Uterus (tissue), 4 donors: ENCODE data around the gene REV3L. TPM values are rescaled to one million over a fixed set of nuclear protein-coding genes. Genes with fewer than 3 reads are reported as not detected.
"Not testable (repeated sequence)": the region's sequence is repeated elsewhere in the genome, so short reads cannot be mapped to it uniquely, and the experiment has no call there.

ENCODE experiments used
- DNase-seq, 2 donors: peaks; one replicate each; pipeline ENCODE4 v3.0.0-alpha.2; 2019 to 2020
- H3K27ac ChIP-seq, 2 donors: fragments of 200-600 bp; sonication (generic); 1 replicate in 1 of 2; 2 replicates in 1 of 2; pipeline ENCODE4 v1.5.1; 2016 to 2018
- H3K27me3 ChIP-seq, 2 donors: fragments of 200-600 bp; sonication (generic); one replicate each; pipeline ENCODE4 v1.5.1; 2018 to 2019; ENCODE audit warnings: control low read depth in 1 of 2
- H3K36me3 ChIP-seq, 2 donors: fragments of 200-600 bp; sonication (generic); one replicate each; pipeline ENCODE4 v1.5.1; 2019; ENCODE audit warnings: control low read depth in 1 of 2
- H3K4me1 ChIP-seq, 2 donors: fragments of 200-600 bp; sonication (generic); one replicate each; pipeline ENCODE4 v1.5.1; 2018 to 2019; ENCODE audit warnings: control low read depth in 1 of 2
- H3K4me3 ChIP-seq, 2 donors: fragments of 200-600 bp; sonication (generic); 1 replicate in 1 of 2; 2 replicates in 1 of 2; pipeline ENCODE4 v1.5.1; 2018 to 2019; ENCODE audit warnings: mild to moderate bottlenecking in 1 of 2
- H3K9me3 ChIP-seq, 2 donors: fragments of 200-600 bp; sonication (generic); one replicate each; pipeline ENCODE4 v1.5.1; 2019; ENCODE audit warnings: control low read depth in 1 of 2
- CTCF ChIP-seq, 4 experiments: fragments of 200-600 bp in 2 of 4; fragments of 450-650 bp in 2 of 4; sonication (generic) in 2 of 4; IDR thresholded peaks; one replicate each; pipeline ENCODE4 v1.5.1; 2016 to 2019; ENCODE audit warnings: antibody characterized with exemption in 4 of 4, mild to moderate bottlenecking in 2 of 4, moderate library complexity in 1 of 4
- POLR2A ChIP-seq, 2 donors: fragments of 450-650 bp; IDR thresholded peaks; one replicate each; pipeline ENCODE4 v1.6.1; 2016; ENCODE audit warnings: antibody characterized with exemption in 2 of 2, mild to moderate bottlenecking in 1 of 2, moderate library complexity in 1 of 2
- intact Hi-C: fragments of 100-400 bp; cut with DNase I; formaldehyde crosslinking; loops from one replicate; pipeline ENCODE4 v1.15.1; 2023; ENCODE audit warnings: low total_unique reads
- total RNA-seq, 4 donors: library from RNA; depleted of rRNA in 3 of 4; stranded (reverse); fragments of >200 nt in 3 of 4; gene quantifications; one replicate each; pipeline versions ENCODE4 v1.1.0 to v1.2.4, GENCODE V29; 2014 to 2023
- donor health status: DM: yes; HTN: yes; CAD: no.

The REV3L gene
- total RNA-seq, 4 donors from 2014 or later = 67.9 to 318 (median 127) TPM

- intact Hi-C loops = no loop called here
- Histone ChIP-seq H3K4me3 (no peak overlapping the region), H3K27me3 (no peaks in the 10 kb centered on the region), H3K9me3 (peaks cover 0 to 8% of the 10 kb centered on the region in 2 donors), H3K4me1 (peaks cover 4 to 5% of the 10 kb centered on the region in 2 donors), H3K36me3 (no peaks in the 10 kb centered on the region), H3K27ac (peak overlapping the region; percentile 74 to 94)
- no peak for DNase-seq
- no peak for TF ChIP-seq CTCF (IDR thresholded peaks at IDR 0.05)
- no peak for TF ChIP-seq POLR2A (IDR thresholded peaks at IDR 0.05)
These were observed 38.7 kb upstream of the REV3L start for GRCh38 chr6:111521497-111522270.

- peak overlapping the region in 1 of 2 donors; percentile 94 for H3K27ac ChIP-seq
- H3K4me3 ChIP-seq = no peak overlapping the region
- intact Hi-C loops = no loop called here
- no peaks in the 10 kb centered on the region for H3K27me3 ChIP-seq
- H3K36me3 ChIP-seq = no peaks in the 10 kb centered on the region
- H3K4me1 ChIP-seq = peaks cover under 1 to 4% of the 10 kb centered on the region in 2 donors
- DNase-seq = no peak
- H3K9me3 ChIP-seq = peaks cover 0 to 8% of the 10 kb centered on the region in 2 donors
- TF ChIP-seq CTCF (IDR thresholded peaks at IDR 0.05) (no peak), POLR2A (IDR thresholded peaks at IDR 0.05) (no peak)
These were observed 37.5 kb upstream of the REV3L start for GRCh38 chr6:111520524-111520923.

- peak in 1 of 2 donors; percentile 63 for DNase-seq
- Histone ChIP-seq H3K4me1 (no peaks in the 10 kb centered on the region), H3K27ac (peak overlapping the region; percentile 56 to 94), H3K27me3 (no peaks in the 10 kb centered on the region), H3K36me3 (no peaks in the 10 kb centered on the region), H3K9me3 (peaks cover 0 to 8% of the 10 kb centered on the region in 2 donors), H3K4me3 (peak overlapping the region in 1 of 2 donors; percentile 20)
- TF ChIP-seq CTCF (IDR thresholded peaks at IDR 0.05) = no peak
- TF ChIP-seq POLR2A (IDR thresholded peaks at IDR 0.05) = no peak
- intact Hi-C loops = no loop called here
These were observed 34.9 kb upstream of the REV3L start for GRCh38 chr6:111517965-111518364.

- DNase-seq = no peak
- peak overlapping the region in 1 of 2 donors; percentile 94 for H3K27ac ChIP-seq
- no peaks in the 10 kb centered on the region for H3K9me3 ChIP-seq
- H3K36me3 ChIP-seq = no peaks in the 10 kb centered on the region
- no peaks in the 10 kb centered on the region for H3K4me1 ChIP-seq
- TF ChIP-seq POLR2A (IDR thresholded peaks at IDR 0.05) (no peak), CTCF (IDR thresholded peaks at IDR 0.05) (no peak)
- no peaks in the 10 kb centered on the region for H3K27me3 ChIP-seq
- H3K4me3 ChIP-seq = no peak overlapping the region
- intact Hi-C loops = no loop called here
These were observed 32.2 kb upstream of the REV3L start for GRCh38 chr6:111515259-111515658.

GRCh38 chr6:111514531-111514930, 31.5 kb upstream of the REV3L start:
- H3K9me3 ChIP-seq, H3K4me3 ChIP-seq, DNase-seq, H3K4me1 ChIP-seq, H3K27me3 ChIP-seq, intact Hi-C loops, H3K36me3 ChIP-seq: not testable (repeated sequence)
- peak overlapping the region in 1 of 2 donors; percentile 1 for H3K27ac ChIP-seq

- H3K36me3 ChIP-seq, intact Hi-C loops, H3K4me3 ChIP-seq, H3K27me3 ChIP-seq, H3K27ac ChIP-seq, DNase-seq, H3K9me3 ChIP-seq, H3K4me1 ChIP-seq: not testable (repeated sequence)
These were observed 24.2 kb upstream of the REV3L start for GRCh38 chr6:111507219-111507618.

- H3K27me3 ChIP-seq, H3K4me3 ChIP-seq, H3K36me3 ChIP-seq, H3K27ac ChIP-seq, H3K9me3 ChIP-seq, DNase-seq, H3K4me1 ChIP-seq, intact Hi-C loops: not testable (repeated sequence)
These were observed 22.5 kb upstream of the REV3L start for GRCh38 chr6:111505498-111505897.
